Activated CD4-positive, alpha-beta T cell treated with anti-CD3 and anti-CD28 coated beads, Interleukin-2, Interleukin-6, amounts not matched to agents 100 ng/mL and 50 ng/mL, durations not matched to agents 16 hours and 8 hours (primary cell): ENCODE data around the gene MTMR11.

ENCODE experiments used
- DNase-seq: peaks from one replicate; pipeline ENCODE4 v3.0.0-alpha.2; 2020

MTMR11 gene

GRCh38 chr1:149933208-149933607 is 3.5 kb downstream of the MTMR11 start:
- DNase-seq, result no peak

- DNase-seq, result no peak
Measured at GRCh38 chr1:149932474-149932873, 4.2 kb downstream of the MTMR11 start.

DNA sequence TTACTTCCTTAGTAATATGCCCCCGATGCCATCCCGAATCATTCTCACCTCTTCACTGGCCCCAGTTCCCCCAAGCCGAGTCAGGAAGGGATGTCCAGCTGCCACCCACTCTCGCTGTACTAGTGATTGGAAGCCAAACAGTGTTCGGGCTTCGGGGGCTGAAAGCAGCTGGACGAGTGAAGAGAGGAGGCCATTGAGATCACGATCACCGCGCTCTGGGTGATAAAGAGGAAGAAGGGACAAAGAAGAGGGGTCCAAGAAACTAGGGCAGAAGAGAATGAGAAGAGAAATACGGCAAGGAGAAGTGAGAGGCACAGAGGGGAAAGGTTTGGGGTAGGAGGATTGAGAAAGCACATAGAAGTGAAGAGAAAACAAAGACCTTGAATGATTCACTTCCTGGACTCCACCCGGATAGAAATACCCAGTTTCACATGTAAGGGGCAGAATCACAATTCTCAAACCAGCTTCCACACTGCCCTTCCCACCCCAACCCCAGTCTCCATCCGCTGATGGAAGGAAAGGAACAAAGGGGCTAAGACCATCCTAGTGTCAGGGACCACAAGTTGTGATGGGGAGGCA is 5.4 kb downstream of the MTMR11 start:
- DNase-seq, result no peak

DNA sequence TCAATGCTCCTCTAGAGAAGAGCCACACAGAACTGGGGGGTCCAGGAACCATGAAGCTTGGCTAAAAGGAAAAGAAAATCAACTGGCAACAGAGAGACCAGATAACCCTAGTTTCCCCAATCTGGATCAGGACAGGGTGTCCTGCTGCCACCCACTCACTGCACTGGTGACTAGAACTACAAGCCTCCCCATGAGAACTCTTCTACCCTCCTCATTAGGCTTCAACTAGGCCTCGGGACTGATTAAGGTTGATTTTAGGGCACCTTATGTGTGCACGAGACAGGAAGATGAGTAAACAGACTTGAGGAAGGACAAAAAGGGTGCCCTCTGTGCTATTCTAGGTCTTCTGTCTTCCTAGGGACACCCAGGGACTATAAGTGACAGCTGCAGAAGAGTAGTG is 6.8 kb downstream of the MTMR11 start:
- DNase-seq, result no peak

DNA sequence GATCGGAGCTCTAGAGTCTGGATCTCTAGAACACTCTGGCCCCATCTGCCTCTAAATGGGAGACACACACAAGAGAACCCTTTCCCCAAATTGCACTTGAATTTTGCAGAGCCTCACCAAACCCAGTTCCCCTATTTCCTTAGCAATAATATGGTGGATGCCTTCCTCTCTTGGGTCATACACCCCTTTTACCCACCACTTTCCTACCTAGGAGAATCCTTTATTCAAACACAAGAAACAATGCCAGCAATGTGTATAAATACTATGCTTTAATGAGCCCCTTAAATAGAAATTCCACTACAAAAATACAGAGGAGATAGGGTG is 8.3 kb downstream of the MTMR11 start:
- no peak for DNase-seq

GRCh38 chr1:149927563-149928400 is 8.9 kb downstream of the MTMR11 start, which contains the start of gene SF3B4:
TSS of gene SF3B4 (minus strand) at chr1:149927803. CDS start at chr1:149927759, 44 bp downstream.
- DNase-seq, result peak; percentile 96

DNA sequence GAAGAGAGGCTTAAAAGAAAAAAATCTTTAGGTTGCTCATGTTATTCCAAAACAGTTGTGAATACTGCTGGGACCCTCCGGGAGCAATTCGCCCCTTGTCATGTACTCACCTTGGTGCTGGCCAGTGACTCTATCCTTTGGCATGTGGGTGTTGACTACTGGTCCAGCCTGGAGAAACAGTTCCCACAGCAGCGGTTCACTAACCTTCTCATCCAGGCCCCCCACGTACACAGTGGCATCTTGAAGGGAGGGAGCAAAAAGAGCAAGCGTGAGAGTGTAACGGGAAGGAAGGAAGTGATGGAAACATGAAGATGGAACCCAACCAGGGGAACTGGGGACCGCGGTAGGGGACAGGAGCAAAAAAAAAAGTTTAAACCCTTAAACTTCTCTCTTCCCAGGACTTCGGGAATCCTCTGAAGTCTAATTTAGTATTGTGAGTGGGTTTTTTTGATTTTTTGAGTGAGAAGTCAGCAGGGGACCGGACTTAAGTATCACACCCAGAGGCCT is 9.6 kb downstream of the MTMR11 start:
- DNase-seq, result no peak

DNA sequence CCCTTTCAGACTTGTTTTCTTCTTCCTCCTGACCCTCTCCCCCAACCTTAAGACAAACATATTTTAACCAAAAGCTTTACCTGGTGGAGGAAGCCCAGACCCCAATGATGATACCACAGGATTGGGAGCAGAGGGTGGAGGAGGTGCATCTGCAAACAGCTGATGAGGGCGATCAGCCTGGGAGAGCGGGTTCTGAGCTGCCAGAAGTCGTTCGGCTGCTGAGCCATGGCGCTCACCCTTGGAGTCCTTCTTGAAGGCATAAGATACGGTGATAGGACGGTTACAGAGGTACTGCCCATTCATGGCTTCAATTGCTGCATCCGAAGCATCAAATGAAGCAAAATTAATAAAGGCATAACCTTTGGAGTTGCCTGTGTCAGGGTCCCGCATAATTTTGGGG is 10.4 kb downstream of the MTMR11 start:
- no peak for DNase-seq

GRCh38 chr1:149925751-149926150 is 10.9 kb downstream of the MTMR11 start:
- no peak for DNase-seq

DNA sequence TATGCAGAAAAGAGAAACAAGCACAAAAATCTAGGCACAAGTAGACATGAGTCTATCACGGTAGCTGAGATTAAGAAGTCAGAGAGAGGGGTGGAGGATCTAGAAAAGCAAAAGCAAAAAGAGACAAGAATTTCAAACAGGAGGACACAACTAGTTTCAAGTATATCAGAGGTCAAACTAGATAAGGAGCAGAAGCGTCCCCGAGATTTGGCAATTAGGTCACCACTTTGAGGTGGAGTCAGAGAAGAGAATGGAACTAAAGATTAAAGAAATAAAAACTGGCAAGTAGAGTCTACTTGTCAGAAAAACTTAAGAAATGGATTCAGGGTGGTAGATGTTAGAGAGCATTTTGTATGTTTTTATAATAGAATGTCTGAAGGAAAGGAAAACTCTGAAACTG is 11.3 kb downstream of the MTMR11 start:
- no peak for DNase-seq

DNA sequence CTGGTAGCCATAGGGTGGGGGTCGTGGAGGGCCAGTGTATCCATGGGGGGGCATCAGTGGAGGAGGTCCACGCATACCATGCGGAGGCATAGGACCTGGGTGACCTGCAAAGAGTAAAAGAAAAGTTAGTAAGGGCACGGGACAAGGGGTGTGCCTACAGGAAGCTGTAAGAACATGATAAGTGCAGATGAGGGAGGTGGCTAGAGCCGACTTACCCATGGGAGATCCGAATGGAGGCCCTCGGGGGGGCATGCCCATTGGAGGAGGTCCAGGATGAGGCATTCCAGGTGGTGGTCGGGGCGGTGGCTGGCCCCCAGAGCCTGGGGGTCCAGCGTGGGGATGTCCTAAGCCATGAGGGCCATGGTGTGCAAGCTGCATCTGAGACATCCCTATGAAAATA is 13.1 kb downstream of the MTMR11 start:
- DNase-seq, result no peak

DNA sequence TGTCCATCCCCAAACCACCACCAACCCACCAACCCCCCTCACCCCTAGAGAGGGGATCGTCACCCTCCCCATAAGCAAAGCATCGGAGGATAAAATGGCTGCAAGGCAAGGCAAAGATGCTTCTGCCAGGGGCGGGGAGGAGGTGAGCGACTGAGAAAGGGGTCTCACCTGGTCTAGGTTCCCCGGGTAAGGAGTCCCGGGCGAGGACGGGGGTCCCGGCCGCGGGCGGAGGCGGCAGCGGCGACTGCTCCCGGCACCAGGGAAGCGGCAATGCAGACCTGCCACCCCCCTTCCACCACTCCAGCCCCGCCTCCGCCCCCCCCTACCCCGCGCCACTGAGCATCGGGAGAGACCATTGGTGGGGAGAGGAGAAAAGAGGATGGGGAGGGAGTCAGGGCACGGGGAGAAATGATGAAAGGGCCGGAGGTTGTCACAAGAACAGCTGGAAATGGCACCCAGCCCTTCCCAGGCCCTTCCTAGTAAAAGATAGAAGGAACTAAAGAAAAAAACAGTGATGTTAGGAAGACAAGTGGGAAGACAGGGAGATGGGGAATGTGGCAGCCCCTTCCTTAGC is 19.0 kb downstream of the MTMR11 start, which contains the start of gene SV2A:
SV2A (minus strand) TSS at position 274 of the 574 bp plus-strand sequence. CDS start 4,004 bp downstream, outside the sequence.
- DNase-seq, result peak; percentile 30

DNA sequence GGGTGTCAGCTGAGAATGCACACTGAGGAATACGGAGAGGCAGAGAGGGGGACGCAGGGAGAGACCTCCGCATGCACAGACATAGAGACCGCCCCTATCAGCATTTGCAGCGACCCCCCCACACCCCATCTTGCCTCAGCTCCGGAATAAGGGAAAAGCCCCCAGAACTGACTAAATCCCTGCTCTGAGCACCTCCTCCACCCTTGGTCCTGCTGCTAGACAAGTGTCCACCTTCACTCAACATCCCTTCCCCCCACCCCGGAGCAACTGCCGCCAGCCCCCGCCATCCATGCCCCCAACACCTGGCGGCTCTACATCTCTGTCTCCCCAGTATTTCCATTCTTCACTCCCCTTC is 19.8 kb downstream of the MTMR11 start:
- DNase-seq, result no peak

DNA sequence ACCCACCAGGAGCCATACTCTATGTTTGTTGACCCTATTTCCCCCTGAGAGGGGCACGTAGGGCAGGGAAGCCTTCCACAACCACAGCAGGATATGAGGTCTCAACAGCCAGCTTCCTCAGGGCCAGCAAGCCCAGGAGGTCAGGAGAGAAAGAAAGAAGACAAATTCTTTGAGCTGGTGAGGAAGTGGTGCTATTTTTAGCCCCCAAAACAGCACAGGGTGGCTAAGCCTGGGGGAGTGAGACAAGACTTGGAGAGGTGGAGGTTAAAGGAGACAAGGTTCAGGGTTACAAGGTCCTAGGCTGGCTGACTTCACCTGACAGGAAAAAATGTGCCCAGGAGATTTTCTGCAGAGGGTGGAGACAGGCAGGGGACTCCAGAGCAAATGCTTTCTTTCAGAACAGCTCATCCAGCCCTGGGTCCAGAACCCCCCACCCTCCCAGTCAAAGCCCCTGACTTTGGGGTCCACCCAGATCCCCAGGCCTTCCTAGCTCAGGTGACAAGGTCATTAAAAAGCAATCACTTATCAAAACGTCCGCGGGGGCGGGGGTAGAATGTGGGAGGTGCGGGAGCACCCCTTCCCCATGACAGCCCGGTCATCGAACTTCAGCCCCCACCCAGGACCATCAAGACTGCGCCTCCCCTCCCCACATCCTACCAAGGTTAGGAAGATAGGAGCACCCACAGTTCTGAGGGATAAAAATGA is 20.3 kb downstream of the MTMR11 start:
- no peak for DNase-seq

- DNase-seq, result no peak
Measured at GRCh38 chr1:149915429-149916192, 21.1 kb downstream of the MTMR11 start.

GRCh38 chr1:149914545-149914944 is 22.1 kb downstream of the MTMR11 start:
- DNase-seq, result no peak

- no peak for DNase-seq
Measured at GRCh38 chr1:149906570-149907075, 30.1 kb downstream of the MTMR11 start.

DNA sequence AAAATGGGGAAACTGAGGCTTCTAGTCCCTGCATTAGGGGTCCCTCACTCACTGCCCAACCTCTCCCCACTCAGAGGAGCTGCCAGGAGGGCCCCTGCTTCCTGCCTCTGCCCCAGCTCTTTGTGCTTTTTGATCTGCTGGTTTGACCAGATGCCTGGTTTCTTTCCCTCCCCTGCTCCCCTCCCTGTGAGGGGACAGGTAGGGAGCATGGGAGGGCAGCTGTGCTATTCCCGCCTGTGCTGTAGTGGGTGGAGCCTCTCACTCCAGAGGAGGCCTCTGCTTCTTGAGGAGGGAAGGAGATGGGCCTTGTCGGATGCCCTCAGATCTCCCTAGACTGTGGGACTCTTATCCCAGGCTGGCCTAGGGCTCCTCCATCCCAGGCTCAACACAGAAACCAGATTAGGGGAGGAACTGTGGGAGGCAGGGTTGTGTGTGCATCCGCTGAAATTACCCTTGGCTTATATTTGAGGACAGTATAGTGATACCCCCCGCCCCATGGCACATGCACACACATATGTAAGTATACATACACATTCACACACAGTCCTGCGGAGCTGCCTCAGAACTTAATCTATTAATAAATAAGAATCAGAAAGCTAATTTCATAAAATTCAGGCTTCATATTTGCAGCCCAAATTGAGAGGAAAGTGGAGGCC is 32.7 kb downstream of the MTMR11 start:
- DNase-seq, result no peak

- peak; percentile 91 for DNase-seq
Measured at GRCh38 chr1:149899460-149900284, 37.0 kb downstream of the MTMR11 start, which contains the start of gene BOLA1. TSS of gene BOLA1 (plus strand) at chr1:149899568. CDS start at chr1:149900060, 492 bp downstream.

- no peak for DNase-seq
Measured at GRCh38 chr1:149896575-149896974, 40.1 kb downstream of the MTMR11 start.

- DNase-seq, result no peak
Measured at GRCh38 chr1:149888999-149889289, 47.7 kb downstream of the MTMR11 start.
